Fibroblast of the conjunctiva (primary cell): ENCODE results near the gene VGLL4.
"Not testable (repeated sequence)": the region's sequence is repeated elsewhere in the genome, so short reads cannot be mapped to it uniquely, and the experiment has no call there.

Experiments used
- DNase-seq: peaks from one replicate; pipeline ENCODE4 v3.0.0-alpha.2; 2010; ENCODE audit warnings: low read depth

VGLL4 gene

GRCh38 chr3:11643605-11644087 is at the start of gene VGLL4:
VGLL4 (minus strand) TSS chr3:11643915; CDS start chr3:11643518, 397 bp downstream.
- DNase-seq = peak; percentile 86

DNA sequence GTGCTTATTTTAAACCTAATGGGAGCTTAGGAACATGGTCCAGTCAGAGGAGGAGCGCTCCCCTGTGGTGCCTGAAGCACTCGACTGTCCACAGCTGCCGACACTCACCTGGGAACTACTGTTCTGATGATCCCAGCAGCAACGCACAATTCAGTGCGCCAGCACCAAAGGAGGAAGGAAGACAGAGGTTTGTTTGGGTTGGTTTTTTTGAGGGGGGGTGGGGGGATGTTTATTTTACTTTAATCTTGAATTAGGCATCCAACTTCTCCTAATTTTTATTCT is 48.8 kb upstream of the VGLL4 start:
- no peak for DNase-seq

GRCh38 chr3:11691767-11692531 is 48.2 kb upstream of the VGLL4 start:
- DNase-seq = no peak

DNA sequence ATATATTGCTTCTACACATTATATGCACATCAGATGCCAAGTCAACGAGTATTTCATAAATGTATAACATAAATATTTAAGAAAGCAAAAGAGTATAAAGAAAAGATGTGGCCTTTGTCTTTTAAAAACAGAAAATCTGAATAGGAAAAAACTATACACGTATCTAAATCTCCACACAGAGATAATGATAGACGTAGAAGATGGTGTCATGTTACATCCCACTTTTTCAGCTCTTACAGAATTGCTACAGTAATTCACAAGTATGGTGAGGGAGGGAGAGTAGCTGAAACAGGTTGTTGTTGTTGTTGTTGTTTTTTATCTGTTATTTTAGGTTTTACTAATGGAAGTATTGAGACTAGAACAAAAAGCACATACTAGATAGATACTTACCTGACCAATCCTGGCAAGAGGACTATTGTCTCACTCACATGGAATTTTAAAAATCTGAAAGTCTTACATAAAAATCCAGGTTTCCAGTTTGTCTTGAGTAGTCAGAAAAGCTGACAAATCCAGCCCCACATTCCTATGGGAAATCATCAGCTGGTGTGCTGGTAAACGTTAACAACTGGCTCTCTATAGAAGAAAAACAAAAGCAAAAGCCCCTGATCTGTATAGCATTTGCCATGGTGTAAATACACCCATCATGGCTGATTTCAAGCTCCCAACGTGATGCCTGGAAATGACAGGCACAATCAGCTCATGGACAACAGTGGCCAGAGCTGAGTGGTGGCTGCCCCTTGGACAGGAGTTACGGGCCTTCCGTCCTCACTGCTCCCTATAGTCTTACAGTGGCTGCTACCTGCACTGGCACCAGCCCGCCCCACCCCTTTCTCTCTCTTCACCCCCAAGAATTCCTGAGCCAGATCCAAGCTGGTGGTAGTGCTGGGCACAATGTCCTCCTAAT is 47.4 kb upstream of the VGLL4 start:
- DNase-seq = no peak

GRCh38 chr3:11689749-11690148 is 46.0 kb upstream of the VGLL4 start:
- no peak for DNase-seq

DNA sequence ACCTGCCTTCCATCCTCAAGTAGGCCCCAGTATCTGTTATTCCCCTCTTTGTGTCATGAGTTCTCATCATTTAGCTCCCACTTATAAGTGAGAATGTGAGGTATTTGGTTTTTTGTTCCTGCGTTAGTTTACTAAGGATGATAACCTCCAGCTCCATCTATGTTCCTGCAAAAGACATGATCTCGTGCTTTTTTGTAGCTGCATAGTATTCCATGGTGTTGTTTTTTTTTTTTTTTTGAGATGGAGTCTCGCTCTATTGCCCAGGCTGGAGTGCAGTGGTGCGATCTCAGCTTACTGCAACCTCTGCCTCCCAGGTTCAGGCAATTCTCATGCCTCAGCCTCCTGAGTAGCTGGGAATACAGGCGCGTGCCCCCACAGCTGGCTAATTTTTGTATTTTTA is 41.3 kb upstream of the VGLL4 start:
- DNase-seq = not testable (repeated sequence)

DNA sequence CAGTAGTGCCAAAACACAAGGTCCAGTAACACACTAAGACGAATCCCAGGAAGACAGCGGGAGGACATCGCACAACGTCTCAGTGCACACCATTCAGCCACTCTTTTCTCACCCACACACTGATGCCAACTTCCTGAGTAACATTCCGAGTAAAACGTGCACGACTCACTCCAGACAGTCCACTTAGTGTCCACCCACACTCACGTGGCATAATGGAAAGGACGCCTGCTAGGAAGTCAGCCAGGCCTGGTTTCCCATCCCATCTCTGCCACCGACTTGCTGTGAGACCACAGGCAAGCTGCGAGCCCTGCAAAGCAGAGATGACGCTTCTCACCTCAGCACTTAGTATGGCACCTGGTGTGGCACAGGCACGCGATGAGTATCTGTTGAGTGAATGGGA is 36.8 kb upstream of the VGLL4 start:
- no peak for DNase-seq

- DNase-seq = no peak
Observed at GRCh38 chr3:11679964-11680363, 36.2 kb upstream of the VGLL4 start.

DNA sequence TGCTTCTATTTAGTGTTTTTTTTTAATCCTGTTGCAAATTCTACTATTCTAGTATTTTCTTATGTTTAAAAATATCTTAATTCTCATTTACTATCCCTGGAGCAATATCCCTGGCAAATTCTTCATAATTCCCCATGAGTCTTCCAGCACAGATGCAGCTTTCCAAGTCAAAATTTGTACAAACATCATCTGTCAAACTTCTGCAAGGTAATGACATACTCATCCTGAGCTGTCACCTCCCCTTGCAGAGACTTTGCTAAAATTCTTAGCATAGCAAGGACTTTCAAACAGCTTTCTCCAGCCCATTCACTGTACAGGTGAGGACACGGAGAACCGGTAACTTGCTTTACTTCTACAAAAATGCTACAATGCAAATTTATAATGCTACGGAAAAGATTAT is 28.6 kb upstream of the VGLL4 start:
- no peak for DNase-seq

DNA sequence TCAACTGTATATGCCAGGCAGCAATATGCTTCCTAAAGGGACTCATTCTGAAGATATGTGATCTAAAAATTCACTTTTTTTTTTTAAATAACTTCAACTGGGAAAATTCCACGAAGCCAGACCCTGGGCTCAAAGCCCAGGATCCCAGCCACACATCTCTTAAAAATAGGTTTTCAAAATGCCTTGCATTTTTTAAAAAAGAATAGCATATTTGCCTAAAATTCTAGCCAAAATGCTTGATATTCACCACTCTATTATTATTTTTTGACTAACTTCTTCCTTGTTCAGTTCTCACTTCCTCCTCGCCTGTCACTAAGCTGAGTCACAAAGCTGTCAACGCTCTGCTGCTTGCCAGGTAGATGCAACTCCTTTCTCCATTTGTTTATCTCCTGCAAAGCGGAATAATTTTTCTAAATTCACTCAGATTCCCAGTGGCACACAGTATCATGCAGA is 28.0 kb upstream of the VGLL4 start:
- DNase-seq = no peak

DNA sequence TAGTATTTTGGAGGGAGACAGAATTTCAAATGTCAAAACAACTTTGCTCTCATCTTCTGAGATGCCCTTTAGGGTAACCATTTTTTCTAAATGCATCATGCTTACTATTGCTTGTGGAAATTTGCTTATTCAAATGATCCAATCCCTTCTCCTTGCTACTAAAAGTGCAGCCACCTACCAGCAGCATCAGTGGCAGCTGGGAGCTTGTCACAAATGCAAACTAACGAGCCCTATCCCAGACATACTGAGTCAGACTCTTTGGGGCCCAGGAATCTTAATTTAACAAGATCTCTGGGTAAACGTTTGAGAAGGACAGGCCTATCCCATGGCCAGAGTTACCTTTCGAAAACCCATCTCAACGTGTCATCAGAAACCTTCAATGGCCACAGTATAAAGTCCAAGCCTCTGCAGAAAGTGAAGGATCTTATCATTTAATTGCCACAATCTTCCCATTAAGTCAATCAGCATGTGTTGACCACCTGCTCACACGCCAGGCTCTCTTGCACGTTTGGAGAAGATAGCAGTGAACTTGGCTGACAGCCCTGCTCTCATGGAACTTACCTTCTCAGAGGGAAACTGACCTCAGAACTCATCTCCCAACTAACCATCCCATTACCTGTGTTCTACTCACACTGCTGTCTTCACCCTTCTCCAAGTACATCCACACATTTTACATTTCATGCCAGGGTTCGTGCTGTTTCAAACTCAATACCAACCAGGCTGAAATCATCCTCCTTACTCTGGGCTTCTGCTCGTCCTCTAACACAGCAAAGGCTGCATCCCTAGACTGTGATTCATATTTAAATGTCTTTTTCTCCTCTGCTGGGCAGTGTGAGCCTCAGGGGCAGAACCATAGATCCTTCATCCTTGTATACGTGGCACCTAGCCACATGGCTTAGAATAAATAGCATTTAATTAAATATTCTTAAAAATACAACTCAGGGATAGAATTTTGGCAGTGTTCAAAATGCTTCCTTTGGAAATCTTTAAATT is 24.8 kb upstream of the VGLL4 start:
- DNase-seq = no peak

GRCh38 chr3:11665331-11665730 is 21.6 kb upstream of the VGLL4 start:
- DNase-seq = no peak

DNA sequence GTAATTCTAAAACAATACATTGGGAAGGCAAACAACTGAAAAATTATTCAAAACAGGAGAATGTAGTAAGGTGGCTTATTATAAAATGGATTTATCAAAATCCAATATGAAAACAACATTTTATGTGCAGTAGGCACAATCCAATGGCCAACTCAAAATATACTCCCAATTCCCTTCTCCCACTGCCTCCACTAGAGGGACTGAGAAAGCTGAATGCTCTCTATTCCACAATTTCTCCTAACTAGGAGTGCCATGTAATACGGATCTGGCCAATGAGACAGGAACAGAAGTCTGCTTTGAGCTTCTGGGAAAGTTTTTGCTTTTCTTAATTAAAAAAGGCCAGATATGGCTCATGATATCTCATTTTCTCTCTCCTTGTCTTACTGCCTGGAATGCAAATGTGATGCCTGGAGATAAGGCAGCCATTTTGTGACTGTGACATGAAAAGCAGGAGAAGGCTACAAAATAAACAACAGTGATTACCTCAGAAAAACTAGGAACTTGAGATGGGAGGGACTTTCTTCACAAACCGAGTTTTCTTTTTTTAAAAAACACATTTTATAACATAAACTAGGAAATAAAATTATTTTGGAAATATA is 18.8 kb upstream of the VGLL4 start:
- DNase-seq = no peak

DNA sequence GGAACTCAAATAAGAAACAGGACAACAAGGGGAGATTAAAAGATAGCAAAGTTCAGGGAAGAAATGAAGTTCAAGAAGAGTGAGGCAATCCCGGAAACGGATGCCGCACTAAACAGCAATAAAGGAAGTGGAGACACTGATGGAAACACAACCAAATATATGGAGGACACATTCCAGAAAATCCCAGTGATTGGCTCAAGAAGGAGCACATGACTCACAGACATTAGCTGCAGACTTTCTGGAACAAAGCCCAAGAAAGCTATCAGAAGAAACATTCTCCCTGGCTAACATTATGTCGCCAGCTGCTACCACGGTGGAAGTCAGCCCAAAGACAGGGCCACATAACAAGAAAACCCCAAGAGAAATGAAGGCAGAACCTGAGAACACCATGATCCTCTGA is 18.1 kb upstream of the VGLL4 start:
- DNase-seq = peak; percentile 47

DNA sequence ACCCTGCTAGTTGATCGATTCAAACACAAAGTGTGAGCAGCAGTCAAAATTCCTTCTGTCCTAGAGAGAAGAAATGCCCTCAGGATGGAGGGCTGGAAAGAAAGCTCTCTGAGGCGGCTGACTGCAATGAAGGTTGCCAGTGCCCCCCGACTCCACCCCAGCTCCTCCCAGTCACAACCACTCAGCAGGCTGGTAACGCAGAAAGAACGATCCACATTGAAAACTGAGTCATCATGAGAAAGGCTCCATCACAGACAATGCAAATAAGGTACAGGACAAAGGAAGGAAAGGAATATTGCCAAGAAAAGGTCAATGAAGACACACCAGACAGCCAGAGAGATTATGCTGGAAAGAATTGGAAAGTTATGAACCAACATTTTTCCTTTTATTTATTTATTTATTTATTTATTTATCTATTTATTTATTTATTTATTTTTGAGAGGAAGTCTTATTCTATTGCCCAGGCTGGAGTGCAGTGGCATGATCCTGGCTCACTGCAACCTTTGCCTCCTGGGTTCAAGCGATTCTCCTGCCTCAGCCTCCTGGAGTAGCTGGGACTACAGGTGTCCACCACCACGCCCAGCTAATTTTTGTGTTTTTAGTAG is 17.4 kb upstream of the VGLL4 start:
- DNase-seq = no peak

GRCh38 chr3:11660242-11660641 is 16.5 kb upstream of the VGLL4 start:
- no peak for DNase-seq

DNA sequence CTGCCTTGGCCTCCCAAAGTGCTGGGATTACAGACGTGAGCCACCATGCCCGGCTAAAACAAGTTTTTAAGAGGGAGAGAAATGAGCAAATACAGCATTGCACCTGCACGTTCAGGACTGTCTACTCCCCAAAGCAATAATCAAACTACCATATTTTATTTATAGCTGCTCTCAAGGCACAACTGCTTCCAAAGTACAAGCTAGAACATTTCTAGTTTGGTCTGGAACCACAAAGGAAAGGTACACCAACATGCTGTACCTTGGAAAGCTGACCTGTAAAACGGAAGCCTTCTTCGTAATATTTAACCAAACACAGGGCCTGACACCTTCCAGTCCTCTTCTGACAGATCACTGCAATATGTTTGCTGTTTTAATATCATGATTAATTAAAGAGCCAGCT is 14.5 kb upstream of the VGLL4 start:
- no peak for DNase-seq

DNA sequence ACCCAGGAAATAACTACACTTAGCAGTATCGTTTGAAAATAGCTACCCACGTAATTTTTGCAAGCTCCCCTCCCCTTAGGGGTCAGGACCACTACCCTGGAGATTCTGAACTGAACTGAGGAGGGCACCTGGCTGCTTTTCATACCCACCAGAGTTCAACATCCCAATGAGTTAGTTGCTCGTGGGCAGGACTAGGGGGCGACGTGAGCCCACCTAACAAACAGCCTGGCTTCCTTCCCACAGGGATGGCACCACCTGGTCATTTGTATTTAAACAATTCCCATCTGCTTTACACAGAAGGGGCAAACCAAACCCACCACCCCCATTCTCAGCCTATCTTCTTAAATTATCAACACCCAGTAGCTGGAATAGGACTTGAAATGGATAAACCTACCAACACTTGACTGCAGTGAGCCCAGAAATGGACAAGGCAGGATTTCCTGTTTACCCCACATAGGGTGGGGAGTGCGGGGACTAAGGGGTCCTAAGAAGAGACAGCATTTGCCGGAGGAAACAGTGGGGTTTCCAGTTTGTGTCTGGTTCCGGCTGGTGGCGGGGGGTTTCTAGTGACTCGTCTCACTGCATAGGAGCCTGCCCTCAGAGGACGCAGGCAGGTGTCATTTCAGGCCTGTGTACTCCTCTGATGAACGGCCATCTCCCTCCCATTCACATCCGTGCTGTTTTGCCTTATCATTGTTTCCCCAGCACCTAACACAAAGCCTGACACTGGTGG is 11.6 kb upstream of the VGLL4 start:
- no peak for DNase-seq

GRCh38 chr3:11654166-11654565 is 10.5 kb upstream of the VGLL4 start:
- no peak for DNase-seq

DNA sequence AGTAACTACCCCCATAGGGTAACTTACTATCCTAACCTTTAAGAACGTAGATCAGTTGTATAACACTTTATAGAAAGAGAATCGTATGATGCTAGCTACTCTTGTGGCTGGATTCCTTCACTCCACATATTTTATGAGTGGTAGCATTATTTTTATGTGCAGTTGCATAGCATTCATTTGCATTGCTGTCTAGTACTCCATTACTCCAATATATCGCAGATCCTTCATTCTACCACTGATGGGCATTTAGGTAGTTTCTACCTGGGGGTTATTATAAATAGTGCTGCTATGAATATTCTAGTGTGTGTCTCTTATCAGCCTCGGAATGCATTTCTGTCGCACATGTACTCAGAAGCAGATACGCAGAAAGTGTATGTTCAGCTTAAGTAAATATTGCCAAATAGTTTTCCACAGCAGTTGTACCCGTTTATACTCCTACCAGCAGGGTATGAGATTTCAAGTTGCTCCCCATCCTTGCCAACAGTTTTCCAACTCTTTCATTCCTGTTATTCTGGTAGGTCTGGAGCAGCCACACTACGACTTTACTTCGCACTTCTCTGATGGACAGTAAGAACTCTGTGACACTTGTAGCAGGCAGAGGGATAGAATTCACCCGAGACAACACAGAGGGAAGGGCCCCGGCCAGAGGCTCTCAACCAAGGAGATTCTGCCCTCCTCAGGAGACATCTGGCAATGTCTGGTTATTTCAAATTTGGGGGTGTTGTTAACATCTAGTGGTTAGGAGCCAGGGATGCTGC is 9.8 kb upstream of the VGLL4 start:
- no peak for DNase-seq
